Thyroid gland (tissue), 4 donors: Measurements from ENCODE around the gene RPL10A.

Source experiments
- CTCF ChIP-seq, 6 experiments: fragments of 200-600 bp in 3 of 6; fragments of 450-650 bp in 3 of 6; sonication (generic) in 3 of 6; IDR thresholded peaks; one replicate each; pipeline ENCODE4 v1.5.1; 2016 to 2019; ENCODE audit warnings: antibody characterized with exemption in 6 of 6, mild to moderate bottlenecking in 2 of 6, inconsistent platforms in 1 of 6, moderate library complexity in 1 of 6
- POLR2A ChIP-seq, 2 donors: fragments of 450-650 bp; IDR thresholded peaks; one replicate each; pipeline ENCODE4 v1.6.1; 2017; ENCODE audit warnings: antibody characterized with exemption in 2 of 2, mild to moderate bottlenecking in 2 of 2, moderate library complexity in 1 of 2

- TF ChIP-seq POLR2A (IDR thresholded peaks at IDR 0.05) (no peak), CTCF (IDR thresholded peaks at IDR 0.05) (no peak)
Measured at GRCh38 chr6:35501784-35502183, 33.6 kb downstream of the RPL10A start.
